Heart right ventricle (tissue), 16 donors: ENCODE data around the gene FAM236D. TPM values are rescaled to one million over a fixed set of nuclear protein-coding genes. Genes with fewer than 3 reads are reported as not detected.
"Not testable (repeated sequence)": the region's sequence is repeated elsewhere in the genome, so short reads cannot be mapped to it uniquely, and the experiment has no call there.

Source experiments
- ATAC-seq, 8 donors: fragments of 200-7000 bp; cut with Tn5 transposase; one replicate each; pipeline ENCODE4 v1.9.1; 2020; ENCODE audit warnings: mild to moderate bottlenecking in 8 of 8, moderate library complexity in 8 of 8, moderate number of reproducible peaks in 1 of 8
- DNase-seq, 2 donors: peaks; one replicate each; pipeline ENCODE4 v3.0.0-alpha.2; 2020
- H3K27ac ChIP-seq, 10 donors: fragments of 200-600 bp; sonication (generic) in 2 of 10; one replicate each; pipeline versions ENCODE4 v1.5.0 to v1.8.0; 2020 to 2022; ENCODE audit warnings: mild to moderate bottlenecking in 3 of 10
- H3K27me3 ChIP-seq, 7 donors: fragments of 200-600 bp; one replicate each; pipeline ENCODE4 v1.8.0; 2021 to 2022; ENCODE audit warnings: mild to moderate bottlenecking in 2 of 7
- H3K36me3 ChIP-seq, 9 donors: fragments of 200-600 bp; sonication (generic) in 1 of 9; one replicate each; pipeline versions ENCODE4 v1.5.0 to v1.8.0; 2020 to 2022; ENCODE audit warnings: mild to moderate bottlenecking in 2 of 9
- H3K4me1 ChIP-seq, 9 donors: fragments of 200-600 bp; sonication (generic) in 1 of 9; one replicate each; pipeline versions ENCODE4 v1.5.0 to v1.8.0; 2020 to 2022; ENCODE audit warnings: mild to moderate bottlenecking in 4 of 9
- H3K4me3 ChIP-seq, 10 donors: fragments of 200-600 bp; sonication (generic) in 2 of 10; one replicate each; pipeline versions ENCODE4 v1.5.0 to v1.8.0; 2020 to 2022; ENCODE audit warnings: mild to moderate bottlenecking in 7 of 10, moderate library complexity in 2 of 10
- H3K9me3 ChIP-seq, 11 donors: fragments of 200-600 bp in 10 of 11; sonication (generic) in 2 of 11; one replicate each; pipeline versions ENCODE4 v1.5.0 to v1.8.0; 2013 to 2022; ENCODE audit warnings: mild to moderate bottlenecking in 2 of 11, control low read depth in 1 of 11, moderate library complexity in 1 of 11
- WGBS, 2 donors: extraction: QIAGEN DNeasy Blood & Tissue Kit; methylation state at CpG; one replicate each; pipeline ENCODE4 v1.1.7; 2013; ENCODE audit warnings: inconsistent platforms in 1 of 2; 5-methylcytosine and 5-hydroxymethylcytosine counted together
- intact Hi-C, 10 donors: fragments of 100-400 bp; cut with DNase I; formaldehyde crosslinking; loops; one replicate each; pipeline versions ENCODE4 v1.11.1 to v1.14.2; 2022
- polyA plus RNA-seq, 2 donors: library from polyadenylated mRNA; stranded (reverse); fragments of 200-250 nt; gene quantifications; one replicate each; pipeline ENCODE4 v1.2.3, GENCODE V29; 2013
- total RNA-seq, 10 donors: library from RNA; stranded (reverse); fragmentation: NEBNext Ultra II Directional in 3 of 10; extraction: Animal tissue kit (Norgen Biotek cat#: 25700) in 3 of 10; gene quantifications; one replicate each; pipeline versions ENCODE4 v1.2.1 to v1.2.4, GENCODE V29; 2021 to 2023
- donor health status: Arrhythmogenic right ventricular cardiomyopathy.
- donor health status: ischemic (EF 13 %, LVEDD 7.1; RV severe dilation, severe dysfunction).
- donor health status: healthy with polysubstance abuse.
- donor health status: DM: no; HTN: yes; CAD: no.
- donor health status: DM: no; HTN: no; CAD: no.
- donor health status: ischemic (EF 25% LVEDD 6.9; RV normal size, moderate dysfunction).
- donor health status: ischemic (EF 25% LVEDD 5.7; RV mildly dilated, moderate dysfunction).
- donor health status: healthy.
- donor health status: DM: yes; HTN: yes; CAD: no.
- donor health status: Ischemic cardiomyopathy.
- donor health status: ischemic (EF 35%, LVEDD 5.7; RV mildly dilated, moderate dysfunction).
- donor health status: nonischemic (EF 11% LVEDD 7.7; RV severe dilation, severe dysfunction).
- donor health status: DM: yes; HTN: yes; CAD: no.
- donor health status: PGD.
- donor health status: ischemic (EF 29% LVEDD 5.4; RV normal size, mild dysfunction).
- donor health status: nonischemic (EF 23%, LVEDD 6.1; RV moderate dilation, normal function).

Gene FAM236D
- total and polyA plus RNA-seq, 12 donors = not detected

GRCh38 chrX:72760454-72760853, 47.6 kb downstream of the FAM236D start:
- ATAC-seq, H3K36me3 ChIP-seq, DNase-seq, H3K27me3 ChIP-seq, H3K27ac ChIP-seq, H3K9me3 ChIP-seq, H3K4me1 ChIP-seq, intact Hi-C loops, H3K4me3 ChIP-seq: not testable (repeated sequence)
- WGBS, 2 donors = no CpG with 5 or more reads among the region's 9 CpGs

Other genes starting within 250 kb of the FAM236D start
- 10 to 100 TPM; 15.9 to 23.1 (median 19.5) TPM for gene HDAC8, start 235.4 kb downstream of the FAM236D start, total RNA-seq
- 10 to 100 TPM; 17.7 to 48.1 TPM for gene HDAC8, start 235.4 kb downstream of the FAM236D start, polyA plus RNA-seq
- 10 to 100 TPM; 11.0 to 26.2 (median 15.6) TPM for gene PHKA1, start 93.9 kb downstream of the FAM236D start, total RNA-seq
- 1 to 10 TPM; 2.6 to 5.0 TPM for gene PHKA1, start 93.9 kb downstream of the FAM236D start, polyA plus RNA-seq
- not detected for gene DMRTC1B, start 31.3 kb downstream of the FAM236D start, total RNA-seq
- not detected for gene DMRTC1B, start 31.3 kb downstream of the FAM236D start, polyA plus RNA-seq
- not detected for gene FAM236B, start 25.6 kb downstream of the FAM236D start, total RNA-seq
- gene FAM236B, start 25.6 kb downstream of the FAM236D start, polyA plus RNA-seq = not detected
- not detected for gene FAM236C, start 104.4 kb upstream of the FAM236D start, total RNA-seq
- not detected for gene FAM236C, start 104.4 kb upstream of the FAM236D start, polyA plus RNA-seq
- not detected for gene FAM236A, start 130.0 kb upstream of the FAM236D start, total RNA-seq
- gene FAM236A, start 130.0 kb upstream of the FAM236D start, polyA plus RNA-seq = not detected
- gene DMRTC1, start 135.6 kb upstream of the FAM236D start, total RNA-seq = not detected
- gene DMRTC1, start 135.6 kb upstream of the FAM236D start, polyA plus RNA-seq = not detected
- gene PABPC1L2B, start 194.7 kb upstream of the FAM236D start, total RNA-seq = not detected
- not detected for gene PABPC1L2B, start 194.7 kb upstream of the FAM236D start, polyA plus RNA-seq